ENCODE results near the gene DMGDH.

DMGDH gene
- 3.2 reads per million, percentile 12 among the genes with 10 or more reads in this experiment for total RNA-seq

- DNase-seq, result no peak
These were observed at the start of gene DMGDH, which contains the start of gene BHMT2 for GRCh38 chr5:79069488-79070349. TSS of gene DMGDH (minus strand) at chr5:79069674. CDS start at chr5:79069620, 54 bp downstream. TSS of gene BHMT2 (plus strand) at chr5:79069767. CDS start at chr5:79069783, 16 bp downstream.

GRCh38 chr5:79112703-79113058 is 43.2 kb upstream of the DMGDH start:
- no peak for DNase-seq

GRCh38 chr5:79111960-79112702 is 42.7 kb upstream of the DMGDH start:
- no peak for DNase-seq

- DNase-seq, result no peak
These were observed 42.0 kb upstream of the DMGDH start, which contains the start of gene BHMT for GRCh38 chr5:79111387-79111959. TSS of gene BHMT (plus strand) at chr5:79111809. CDS start at chr5:79111886, 77 bp downstream.

GRCh38 chr5:79109527-79110492 is 40.3 kb upstream of the DMGDH start:
- no peak for DNase-seq

GRCh38 chr5:79108792-79109191 is 39.3 kb upstream of the DMGDH start:
- DNase-seq, result no peak

GRCh38 chr5:79108086-79108485 is 38.6 kb upstream of the DMGDH start:
- no peak for DNase-seq

- no peak for DNase-seq
These were observed 37.7 kb upstream of the DMGDH start for GRCh38 chr5:79107020-79107796.

- no peak for DNase-seq
These were observed 36.4 kb upstream of the DMGDH start for GRCh38 chr5:79105868-79106267.

- no peak for DNase-seq
These were observed 24.3 kb upstream of the DMGDH start for GRCh38 chr5:79093762-79094161.

- DNase-seq, result no peak
These were observed 21.6 kb upstream of the DMGDH start for GRCh38 chr5:79091064-79091463.

GRCh38 chr5:79088507-79088906 is 19.0 kb upstream of the DMGDH start:
- DNase-seq, result no peak

GRCh38 chr5:79086116-79086515 is 16.6 kb upstream of the DMGDH start:
- DNase-seq, result no peak

- no peak for DNase-seq
These were observed 12.3 kb upstream of the DMGDH start for GRCh38 chr5:79081779-79082178.

- no peak for DNase-seq
These were observed 11.3 kb upstream of the DMGDH start for GRCh38 chr5:79080804-79081203.

GRCh38 chr5:79077680-79078365 is 8.3 kb upstream of the DMGDH start:
- DNase-seq, result no peak

GRCh38 chr5:79076819-79077218 is 7.3 kb upstream of the DMGDH start:
- no peak for DNase-seq

- DNase-seq, result no peak
These were observed 6.4 kb upstream of the DMGDH start for GRCh38 chr5:79075646-79076426.

GRCh38 chr5:79074641-79075040 is 5.2 kb upstream of the DMGDH start:
- no peak for DNase-seq

- no peak for DNase-seq
These were observed 835 bp upstream of the DMGDH start for GRCh38 chr5:79070350-79070667.
